ENCODE measurements around the gene EHD4. TPM values are rescaled to one million over a fixed set of nuclear protein-coding genes. Genes with fewer than 3 reads are reported as not detected.

EHD4 gene
- total RNA-seq, 1 donor from 2014 or later: 17.2 TPM

DNA sequence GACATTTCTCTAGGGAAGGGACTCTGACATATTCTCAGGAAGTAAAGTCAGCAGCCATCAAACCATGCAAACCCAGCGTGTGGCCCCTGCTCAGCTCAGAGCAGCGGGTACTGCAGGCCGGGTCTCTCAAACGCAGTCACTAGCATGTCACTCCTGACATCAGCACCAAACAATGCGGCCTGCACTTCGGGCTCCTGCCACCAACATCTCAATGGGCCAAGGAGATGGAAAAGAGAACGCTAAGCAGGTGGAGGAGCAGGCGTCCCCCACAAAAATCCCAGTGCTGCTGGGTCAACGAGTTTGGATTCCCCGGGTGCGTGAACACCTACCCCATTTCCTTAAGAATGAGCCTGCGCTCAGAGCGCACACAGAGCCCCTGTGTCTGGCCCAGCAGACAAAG lies 68.6 kb downstream of the EHD4 start:
- H3K4me1 Mint-ChIP-seq (ENCODE audit: low read depth): peaks cover 15% of the 10 kb centered on the region
- H3K9me3 Mint-ChIP-seq (ENCODE audit: low read depth): no peaks in the 10 kb centered on the region
- TF ChIP-seq, protein P1, sequence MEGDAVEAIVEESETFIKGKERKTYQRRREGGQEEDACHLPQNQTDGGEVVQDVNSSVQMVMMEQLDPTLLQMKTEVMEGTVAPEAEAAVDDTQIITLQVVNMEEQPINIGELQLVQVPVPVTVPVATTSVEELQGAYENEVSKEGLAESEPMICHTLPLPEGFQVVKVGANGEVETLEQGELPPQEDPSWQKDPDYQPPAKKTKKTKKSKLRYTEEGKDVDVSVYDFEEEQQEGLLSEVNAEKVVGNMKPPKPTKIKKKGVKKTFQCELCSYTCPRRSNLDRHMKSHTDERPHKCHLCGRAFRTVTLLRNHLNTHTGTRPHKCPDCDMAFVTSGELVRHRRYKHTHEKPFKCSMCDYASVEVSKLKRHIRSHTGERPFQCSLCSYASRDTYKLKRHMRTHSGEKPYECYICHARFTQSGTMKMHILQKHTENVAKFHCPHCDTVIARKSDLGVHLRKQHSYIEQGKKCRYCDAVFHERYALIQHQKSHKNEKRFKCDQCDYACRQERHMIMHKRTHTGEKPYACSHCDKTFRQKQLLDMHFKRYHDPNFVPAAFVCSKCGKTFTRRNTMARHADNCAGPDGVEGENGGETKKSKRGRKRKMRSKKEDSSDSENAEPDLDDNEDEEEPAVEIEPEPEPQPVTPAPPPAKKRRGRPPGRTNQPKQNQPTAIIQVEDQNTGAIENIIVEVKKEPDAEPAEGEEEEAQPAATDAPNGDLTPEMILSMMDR (IDR thresholded peaks at IDR 0.05; ENCODE audit: unreplicated experiment): no peak
- H3K27ac Mint-ChIP-seq: no peak overlapping the region
- no peaks in the 10 kb centered on the region for H3K27me3 Mint-ChIP-seq
- no peak for DNase-seq (ENCODE audit: low spot score, unreplicated experiment)
- peaks cover 14% of the 10 kb centered on the region for H3K36me3 Mint-ChIP-seq (ENCODE audit: insufficient read depth)
- H3K4me3 Mint-ChIP-seq (ENCODE audit: low read depth): no peak overlapping the region

DNA sequence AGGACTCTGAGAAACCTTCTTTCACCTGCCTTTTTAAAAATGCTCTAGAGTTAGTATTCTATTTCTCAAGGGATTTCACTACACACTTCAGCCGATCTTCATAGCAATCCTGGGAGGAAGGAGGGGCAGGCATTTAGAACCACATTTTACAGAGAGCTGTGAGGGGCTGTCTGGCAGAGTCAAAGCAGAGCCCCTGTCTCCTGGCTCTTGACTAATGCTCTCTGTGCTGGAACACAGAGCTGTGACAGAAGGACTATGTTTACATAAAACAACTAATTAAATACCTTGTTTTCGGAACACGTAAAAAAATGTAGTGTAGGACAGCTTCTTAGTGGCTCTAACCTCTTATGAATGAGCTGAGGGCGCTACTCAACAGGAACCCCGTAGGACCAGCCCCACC lies 70.9 kb downstream of the EHD4 start:
- Mint-ChIP-seq H3K9me3 (ENCODE audit: low read depth) (no peaks in the 10 kb centered on the region), H3K4me1 (ENCODE audit: low read depth) (peaks cover 9% of the 10 kb centered on the region), H3K27ac (no peak overlapping the region), H3K4me3 (ENCODE audit: low read depth) (no peak overlapping the region), H3K27me3 (no peaks in the 10 kb centered on the region), H3K36me3 (ENCODE audit: insufficient read depth) (peaks cover 17% of the 10 kb centered on the region)
- DNase-seq (ENCODE audit: low spot score, unreplicated experiment): no peak
- TF ChIP-seq, protein P1 (IDR thresholded peaks at IDR 0.05; ENCODE audit: unreplicated experiment): no peak

DNA sequence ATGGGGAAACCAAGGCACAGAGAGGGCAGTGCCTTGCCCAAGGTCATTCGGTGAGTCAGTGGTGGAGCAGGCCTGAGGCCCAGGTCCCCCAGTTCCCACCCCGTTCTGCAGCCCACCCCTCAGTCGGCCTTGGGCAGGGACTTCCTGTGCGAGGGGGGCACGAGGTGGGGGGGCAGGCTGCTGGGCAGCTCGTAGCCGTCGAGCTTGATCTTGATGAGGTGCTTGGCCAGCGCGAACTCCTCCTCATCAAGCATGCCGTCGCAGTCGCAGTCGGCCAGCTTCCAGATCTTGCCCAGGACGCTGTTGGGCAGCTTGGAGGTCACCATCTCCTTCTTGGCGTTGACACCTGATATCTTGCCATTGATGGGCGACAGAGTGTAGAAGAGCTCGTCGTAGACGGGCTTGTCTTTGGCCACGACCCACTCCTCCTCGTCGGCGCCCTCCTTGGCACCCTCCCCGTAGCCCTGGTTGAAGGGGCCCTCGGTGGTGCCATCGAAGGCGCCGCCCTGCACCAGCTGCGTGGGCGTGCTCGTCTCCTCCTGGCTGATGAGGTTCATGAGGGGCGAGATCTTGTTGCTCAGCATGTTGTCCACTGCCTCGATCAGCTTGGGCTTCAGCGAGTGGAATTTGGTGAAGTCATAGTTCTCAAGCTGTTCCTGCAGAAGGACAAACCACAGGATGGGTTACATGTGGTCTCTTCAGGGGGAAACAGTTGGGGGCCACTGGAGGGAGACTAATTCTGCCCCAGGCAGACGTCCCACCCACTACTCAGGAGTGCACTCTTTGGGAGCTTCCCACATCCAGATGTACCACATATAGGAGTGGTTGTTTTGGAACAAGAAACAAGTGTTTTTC lies 71.6 kb downstream of the EHD4 start:
- Mint-ChIP-seq H3K4me3 (ENCODE audit: low read depth) (no peak overlapping the region), H3K36me3 (ENCODE audit: insufficient read depth) (peaks cover 15% of the 10 kb centered on the region), H3K4me1 (ENCODE audit: low read depth) (peaks cover 9% of the 10 kb centered on the region), H3K27me3 (no peaks in the 10 kb centered on the region), H3K9me3 (ENCODE audit: low read depth) (no peaks in the 10 kb centered on the region), H3K27ac (no peak overlapping the region)
- no peak for DNase-seq (ENCODE audit: low spot score, unreplicated experiment)
- TF ChIP-seq, protein P1 (IDR thresholded peaks at IDR 0.05; ENCODE audit: unreplicated experiment): no peak

DNA sequence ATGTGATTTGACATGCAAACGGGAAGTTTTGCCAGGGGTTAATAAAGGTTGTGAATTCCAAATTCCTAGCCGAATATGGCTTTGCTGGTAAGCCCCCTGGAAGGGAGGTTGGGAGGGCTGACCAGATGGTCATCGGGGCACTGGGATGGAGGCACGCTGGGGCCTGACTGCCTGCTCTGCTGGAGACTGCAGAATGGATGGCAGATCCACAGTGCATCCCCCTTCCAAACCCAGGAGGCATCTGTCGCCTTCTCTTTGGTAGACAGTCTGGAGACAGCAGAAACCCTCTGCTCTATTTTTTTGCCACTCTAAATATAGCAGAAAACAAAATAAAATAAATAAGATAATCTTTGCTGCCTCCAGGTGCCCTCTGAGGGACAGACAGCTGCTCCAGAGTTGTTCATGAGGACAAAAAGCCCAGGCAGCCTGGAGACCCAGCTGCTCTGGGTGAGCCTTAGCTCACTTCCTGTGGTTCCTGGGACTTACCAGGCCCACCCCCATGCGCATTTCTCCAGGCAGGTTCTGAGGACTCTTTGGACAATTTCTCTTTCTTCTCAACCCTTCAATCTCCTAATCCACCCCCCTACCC lies 72.4 kb downstream of the EHD4 start:
- no peak for DNase-seq (ENCODE audit: low spot score, unreplicated experiment)
- no peaks in the 10 kb centered on the region for H3K27me3 Mint-ChIP-seq
- H3K4me1 Mint-ChIP-seq (ENCODE audit: low read depth): peaks cover 10% of the 10 kb centered on the region
- H3K27ac Mint-ChIP-seq: no peak overlapping the region
- no peak overlapping the region for H3K4me3 Mint-ChIP-seq (ENCODE audit: low read depth)
- TF ChIP-seq, protein P1 (IDR thresholded peaks at IDR 0.05; ENCODE audit: unreplicated experiment): no peak
- peaks cover 13% of the 10 kb centered on the region for H3K36me3 Mint-ChIP-seq (ENCODE audit: insufficient read depth)
- no peaks in the 10 kb centered on the region for H3K9me3 Mint-ChIP-seq (ENCODE audit: low read depth)

DNA sequence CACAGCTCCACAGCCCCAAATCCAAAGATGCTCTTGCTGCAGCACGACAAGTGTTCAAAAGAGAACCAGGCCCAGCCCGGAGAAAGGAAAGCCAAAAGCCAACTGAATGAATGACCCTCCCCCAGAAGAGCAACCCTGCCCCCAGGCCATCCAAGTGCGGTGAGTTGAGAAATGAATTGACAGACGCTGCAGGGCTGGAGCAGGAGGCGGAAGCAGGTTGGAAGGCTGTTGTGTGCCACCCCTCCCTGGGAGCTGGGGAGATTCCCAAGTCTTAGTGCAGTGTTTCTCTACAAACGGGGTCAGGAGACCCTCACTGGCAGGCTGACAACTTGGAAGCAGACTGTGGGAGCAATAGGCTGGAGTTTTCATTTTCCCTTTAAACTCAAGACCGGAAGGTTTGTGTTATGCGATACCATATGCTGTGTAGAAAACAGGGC lies 75.0 kb downstream of the EHD4 start:
- H3K27ac Mint-ChIP-seq: no peak overlapping the region
- H3K9me3 Mint-ChIP-seq (ENCODE audit: low read depth): no peaks in the 10 kb centered on the region
- DNase-seq (ENCODE audit: low spot score, unreplicated experiment): no peak
- TF ChIP-seq, protein P1 (IDR thresholded peaks at IDR 0.05; ENCODE audit: unreplicated experiment): no peak
- H3K4me1 Mint-ChIP-seq (ENCODE audit: low read depth): peaks cover 9% of the 10 kb centered on the region
- no peaks in the 10 kb centered on the region for H3K27me3 Mint-ChIP-seq
- peaks cover 13% of the 10 kb centered on the region for H3K36me3 Mint-ChIP-seq (ENCODE audit: insufficient read depth)
- H3K4me3 Mint-ChIP-seq (ENCODE audit: low read depth): no peak overlapping the region

Measured in progenitor cell of endocrine pancreas (in vitro differentiated cells).